ENCODE data around the gene CDKAL1.

DNA sequence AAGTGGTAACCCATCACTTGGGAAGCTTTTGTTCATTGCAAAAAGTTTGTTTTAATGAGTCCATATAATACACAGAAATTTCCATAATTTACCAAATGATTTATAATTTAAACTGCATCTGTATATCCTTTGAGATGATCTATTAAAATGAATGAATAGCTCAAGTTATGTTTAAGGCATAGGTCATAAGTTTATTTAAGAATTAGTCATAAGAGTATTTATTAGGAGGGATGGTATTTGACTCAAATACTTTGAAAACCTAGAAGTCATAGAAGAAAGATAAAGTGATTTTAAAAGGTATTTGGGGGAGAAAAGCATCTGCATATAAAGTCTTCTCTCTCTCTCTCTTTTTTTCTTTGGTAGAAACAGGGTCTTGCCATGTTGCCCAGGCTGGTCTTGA is 388.5 kb downstream of the CDKAL1 start:
- TF ChIP-seq, protein P1, sequence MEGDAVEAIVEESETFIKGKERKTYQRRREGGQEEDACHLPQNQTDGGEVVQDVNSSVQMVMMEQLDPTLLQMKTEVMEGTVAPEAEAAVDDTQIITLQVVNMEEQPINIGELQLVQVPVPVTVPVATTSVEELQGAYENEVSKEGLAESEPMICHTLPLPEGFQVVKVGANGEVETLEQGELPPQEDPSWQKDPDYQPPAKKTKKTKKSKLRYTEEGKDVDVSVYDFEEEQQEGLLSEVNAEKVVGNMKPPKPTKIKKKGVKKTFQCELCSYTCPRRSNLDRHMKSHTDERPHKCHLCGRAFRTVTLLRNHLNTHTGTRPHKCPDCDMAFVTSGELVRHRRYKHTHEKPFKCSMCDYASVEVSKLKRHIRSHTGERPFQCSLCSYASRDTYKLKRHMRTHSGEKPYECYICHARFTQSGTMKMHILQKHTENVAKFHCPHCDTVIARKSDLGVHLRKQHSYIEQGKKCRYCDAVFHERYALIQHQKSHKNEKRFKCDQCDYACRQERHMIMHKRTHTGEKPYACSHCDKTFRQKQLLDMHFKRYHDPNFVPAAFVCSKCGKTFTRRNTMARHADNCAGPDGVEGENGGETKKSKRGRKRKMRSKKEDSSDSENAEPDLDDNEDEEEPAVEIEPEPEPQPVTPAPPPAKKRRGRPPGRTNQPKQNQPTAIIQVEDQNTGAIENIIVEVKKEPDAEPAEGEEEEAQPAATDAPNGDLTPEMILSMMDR (conservative IDR thresholded peaks at IDR 0.05), result no peak
- TF ChIP-seq EZH2 (IDR thresholded peaks at IDR 0.05; ENCODE audit: low read depth), result no peak
